Gastroesophageal sphincter (tissue), 4 donors: ENCODE data around the gene WARS2. TPM values are rescaled to one million over a fixed set of nuclear protein-coding genes. Genes with fewer than 3 reads are reported as not detected.
"Not testable (repeated sequence)": the region's sequence is repeated elsewhere in the genome, so short reads cannot be mapped to it uniquely, and the experiment has no call there.

Source experiments
- ATAC-seq: fragments of 150-250 bp; one replicate; pipeline ENCODE4 v1.9.1; 2016; ENCODE audit warnings: mild to moderate bottlenecking, moderate library complexity
- H3K27ac ChIP-seq, 4 donors: fragments of 200-600 bp; sonication (generic) in 3 of 4; 1 replicate in 3 of 4; 2 replicates in 1 of 4; pipeline ENCODE4 v1.5.1; 2016 to 2019
- H3K27me3 ChIP-seq: fragments of 200-600 bp; sonication (generic); one replicate; pipeline ENCODE4 v1.5.1; 2019
- H3K36me3 ChIP-seq, 2 donors: fragments of 200-600 bp; sonication (generic); one replicate each; pipeline ENCODE4 v1.5.1; 2019; ENCODE audit warnings: control low read depth in 1 of 2
- H3K4me1 ChIP-seq, 3 donors: fragments of 200-600 bp; sonication (generic); 1 replicate in 2 of 3; 2 replicates in 1 of 3; pipeline ENCODE4 v1.5.1; 2016 to 2019; ENCODE audit warnings: control low read depth in 2 of 3
- H3K4me3 ChIP-seq, 2 donors: fragments of 200-600 bp; sonication (generic); one replicate each; pipeline ENCODE4 v1.5.1; 2019; ENCODE audit warnings: mild to moderate bottlenecking in 1 of 2, moderate library complexity in 1 of 2
- H3K9me3 ChIP-seq, 3 donors: fragments of 200-600 bp; sonication (generic); one replicate each; pipeline ENCODE4 v1.5.1; 2017 to 2019; ENCODE audit warnings: control low read depth in 2 of 3
- CTCF ChIP-seq, 4 experiments: fragments of 200-600 bp in 2 of 4; fragments of 450-650 bp in 2 of 4; sonication (generic) in 1 of 4; IDR thresholded peaks; one replicate each; pipeline ENCODE4 v1.5.1; 2017 to 2019; ENCODE audit warnings: antibody characterized with exemption in 4 of 4, mild to moderate bottlenecking in 2 of 4, moderate library complexity in 2 of 4
- EP300 ChIP-seq: sonication (generic); formaldehyde crosslinking; IDR thresholded peaks from one replicate; pipeline ENCODE4 v1.6.1; 2017; ENCODE audit warnings: antibody characterized with exemption, mild to moderate bottlenecking
- POLR2A ChIP-seq, 2 donors: fragments of 450-650 bp; IDR thresholded peaks; one replicate each; pipeline ENCODE4 v1.6.1; 2017; ENCODE audit warnings: antibody characterized with exemption in 2 of 2, mild to moderate bottlenecking in 2 of 2, moderate library complexity in 1 of 2
- POLR2AphosphoS5 ChIP-seq: sonication (generic); formaldehyde crosslinking; IDR thresholded peaks from one replicate; pipeline ENCODE4 v1.6.1; 2017; ENCODE audit warnings: antibody characterized with exemption
- WGBS, 2 donors: methylation state at CpG; one replicate each; pipeline ENCODE4 v1.1.5; 2018; ENCODE audit warnings: low coverage in 1 of 2; 5-methylcytosine and 5-hydroxymethylcytosine counted together
- total RNA-seq, 4 donors: library from RNA; depleted of rRNA; stranded (reverse); fragments of >200 nt; gene quantifications; one replicate each; pipeline ENCODE4 v1.1.0, GENCODE V29; 2016

WARS2 gene
- total RNA-seq, 4 donors from 2014 or later = 9.2 to 12.8 (median 11.7) TPM

DNA sequence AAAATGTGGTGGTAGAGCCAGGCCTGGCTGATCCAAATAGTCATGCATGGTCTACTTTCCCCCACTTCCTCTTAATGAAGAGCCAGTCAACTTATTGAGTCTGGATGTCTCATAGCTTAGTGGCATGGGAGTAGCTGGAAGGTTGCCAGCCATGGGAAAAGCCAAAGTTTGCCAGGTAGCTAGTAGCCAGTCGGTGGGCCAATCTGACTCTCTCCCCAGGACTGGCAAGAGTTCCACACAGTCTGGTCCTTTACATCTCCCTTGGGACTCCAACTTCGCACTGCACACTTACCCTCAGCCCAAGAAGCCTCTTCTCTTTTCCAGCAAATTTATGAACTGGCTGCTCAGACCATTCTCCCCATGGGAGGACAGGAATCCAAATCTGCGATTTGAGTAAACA is 8.3 kb downstream of the WARS2 start:
- no peak overlapping the region for H3K4me3 ChIP-seq
- no peaks in the 10 kb centered on the region for H3K27me3 ChIP-seq
- no peak overlapping the region for H3K27ac ChIP-seq
- TF ChIP-seq CTCF (IDR thresholded peaks at IDR 0.05) (no peak), EP300 (no peak), POLR2A (IDR thresholded peaks at IDR 0.05) (no peak), POLR2AphosphoS5 (no peak)
- H3K4me1 ChIP-seq = no peaks in the 10 kb centered on the region
- H3K36me3 ChIP-seq = no peaks in the 10 kb centered on the region
- no peak for ATAC-seq
- no peaks in the 10 kb centered on the region for H3K9me3 ChIP-seq
- 60 to 66% methylated on average over 3 of the region's 3 CpGs for WGBS, 2 donors

- WGBS, 2 donors = 100% methylated on average over 1 of the region's 1 CpG; no CpG with 5 or more reads in 1 of the 2 donors
- H3K36me3 ChIP-seq = peaks cover 0 to 4% of the 10 kb centered on the region in 2 donors
- no peak overlapping the region for H3K27ac ChIP-seq
- H3K9me3 ChIP-seq = no peaks in the 10 kb centered on the region
- TF ChIP-seq CTCF (IDR thresholded peaks at IDR 0.05) (no peak), POLR2A (IDR thresholded peaks at IDR 0.05) (no peak), POLR2AphosphoS5 (no peak), EP300 (no peak)
- no peaks in the 10 kb centered on the region for H3K4me1 ChIP-seq
- H3K27me3 ChIP-seq = no peaks in the 10 kb centered on the region
- ATAC-seq = no peak
- no peak overlapping the region for H3K4me3 ChIP-seq
Measured at GRCh38 chr1:119125874-119126273, 14.6 kb downstream of the WARS2 start.

- Histone ChIP-seq H3K4me1 (no peaks in the 10 kb centered on the region), H3K4me3 (no peak overlapping the region), H3K27ac (no peak overlapping the region), H3K9me3 (no peaks in the 10 kb centered on the region), H3K27me3 (no peaks in the 10 kb centered on the region), H3K36me3 (peaks cover 0 to 4% of the 10 kb centered on the region in 2 donors)
- no peak for TF ChIP-seq POLR2A (IDR thresholded peaks at IDR 0.05)
- TF ChIP-seq EP300 = no peak
- TF ChIP-seq CTCF (IDR thresholded peaks at IDR 0.05) = no peak
- no peak for TF ChIP-seq POLR2AphosphoS5
- ATAC-seq = no peak
- 72 to 76% methylated on average over 3 of the region's 3 CpGs for WGBS, 2 donors
Measured at GRCh38 chr1:119124764-119125163, 15.7 kb downstream of the WARS2 start.

- H3K4me1 ChIP-seq, H3K27me3 ChIP-seq, H3K9me3 ChIP-seq, ATAC-seq, H3K4me3 ChIP-seq, H3K36me3 ChIP-seq, H3K27ac ChIP-seq: not testable (repeated sequence)
- 93% methylated on average over 1 of the region's 1 CpG; no CpG with 5 or more reads in 1 of the 2 donors for WGBS, 2 donors
Measured at GRCh38 chr1:119121872-119122271, 18.6 kb downstream of the WARS2 start.

DNA sequence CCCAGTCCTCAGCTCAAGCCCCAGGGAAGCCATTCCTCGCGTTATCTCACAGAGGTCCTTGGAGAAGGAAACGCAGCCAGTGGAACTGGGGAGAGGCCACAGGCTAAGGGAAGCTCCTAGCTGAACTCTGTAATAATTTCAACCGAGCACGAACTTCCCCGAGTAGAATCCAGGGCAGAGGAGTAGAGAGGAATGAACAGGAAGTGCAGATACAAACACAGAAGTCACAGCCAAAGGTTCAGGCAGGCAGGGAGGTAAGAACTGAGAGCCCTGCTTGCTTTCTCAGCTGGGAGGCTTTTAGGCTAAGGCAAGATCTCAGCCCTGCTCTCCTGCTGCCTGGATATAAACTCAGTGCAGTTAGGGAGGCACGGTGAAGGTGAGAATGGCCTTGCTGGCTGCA is 23.7 kb downstream of the WARS2 start:
- no peak for ATAC-seq
- WGBS, 2 donors = 45 to 63% methylated on average over 7 of the region's 7 CpGs
- TF ChIP-seq CTCF (IDR thresholded peaks at IDR 0.05) = no peak
- TF ChIP-seq POLR2AphosphoS5 = no peak
- TF ChIP-seq POLR2A (IDR thresholded peaks at IDR 0.05) = no peak
- no peak for TF ChIP-seq EP300
- no peak overlapping the region for H3K27ac ChIP-seq
- H3K4me1 ChIP-seq = peaks cover 0 to 7% (median 0%) of the 10 kb centered on the region in 3 donors
- no peaks in the 10 kb centered on the region for H3K36me3 ChIP-seq
- H3K27me3 ChIP-seq = no peaks in the 10 kb centered on the region
- peaks cover 0 to 9% (median 0%) of the 10 kb centered on the region in 3 donors for H3K9me3 ChIP-seq
- no peak overlapping the region for H3K4me3 ChIP-seq
